ENCODE results near the gene INIP.

- TF ChIP-seq, protein P1, sequence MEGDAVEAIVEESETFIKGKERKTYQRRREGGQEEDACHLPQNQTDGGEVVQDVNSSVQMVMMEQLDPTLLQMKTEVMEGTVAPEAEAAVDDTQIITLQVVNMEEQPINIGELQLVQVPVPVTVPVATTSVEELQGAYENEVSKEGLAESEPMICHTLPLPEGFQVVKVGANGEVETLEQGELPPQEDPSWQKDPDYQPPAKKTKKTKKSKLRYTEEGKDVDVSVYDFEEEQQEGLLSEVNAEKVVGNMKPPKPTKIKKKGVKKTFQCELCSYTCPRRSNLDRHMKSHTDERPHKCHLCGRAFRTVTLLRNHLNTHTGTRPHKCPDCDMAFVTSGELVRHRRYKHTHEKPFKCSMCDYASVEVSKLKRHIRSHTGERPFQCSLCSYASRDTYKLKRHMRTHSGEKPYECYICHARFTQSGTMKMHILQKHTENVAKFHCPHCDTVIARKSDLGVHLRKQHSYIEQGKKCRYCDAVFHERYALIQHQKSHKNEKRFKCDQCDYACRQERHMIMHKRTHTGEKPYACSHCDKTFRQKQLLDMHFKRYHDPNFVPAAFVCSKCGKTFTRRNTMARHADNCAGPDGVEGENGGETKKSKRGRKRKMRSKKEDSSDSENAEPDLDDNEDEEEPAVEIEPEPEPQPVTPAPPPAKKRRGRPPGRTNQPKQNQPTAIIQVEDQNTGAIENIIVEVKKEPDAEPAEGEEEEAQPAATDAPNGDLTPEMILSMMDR (IDR thresholded peaks at IDR 0.05; ENCODE audit: poor library complexity, severe bottlenecking): peak; percentile 51
- peak; percentile 57 for TF ChIP-seq RAD21 (conservative IDR thresholded peaks at IDR 0.05)
- TF ChIP-seq EZH2 (IDR thresholded peaks at IDR 0.05; ENCODE audit: borderline replicate concordance, insufficient read depth, low read length, poor library complexity, severe bottlenecking): no peak
Observed at GRCh38 chr9:112705768-112706427, 12.0 kb downstream of the INIP start.
